CD4-positive, alpha-beta T cell treated with Interleukin-1 beta for 1 hour (primary cell): Measurements from ENCODE around the gene ESPN.
"Not testable (repeated sequence)": the region's sequence is repeated elsewhere in the genome, so short reads cannot be mapped to it uniquely, and the experiment has no call there.

ENCODE experiments used
- DNase-seq, 2 donors: peaks; one replicate each; pipeline ENCODE4 v3.0.0-alpha.2; 2020 to 2022

The ESPN gene

GRCh38 chr1:6428453-6428852, 3.9 kb downstream of the ESPN start:
- DNase-seq = not testable (repeated sequence)

DNA sequence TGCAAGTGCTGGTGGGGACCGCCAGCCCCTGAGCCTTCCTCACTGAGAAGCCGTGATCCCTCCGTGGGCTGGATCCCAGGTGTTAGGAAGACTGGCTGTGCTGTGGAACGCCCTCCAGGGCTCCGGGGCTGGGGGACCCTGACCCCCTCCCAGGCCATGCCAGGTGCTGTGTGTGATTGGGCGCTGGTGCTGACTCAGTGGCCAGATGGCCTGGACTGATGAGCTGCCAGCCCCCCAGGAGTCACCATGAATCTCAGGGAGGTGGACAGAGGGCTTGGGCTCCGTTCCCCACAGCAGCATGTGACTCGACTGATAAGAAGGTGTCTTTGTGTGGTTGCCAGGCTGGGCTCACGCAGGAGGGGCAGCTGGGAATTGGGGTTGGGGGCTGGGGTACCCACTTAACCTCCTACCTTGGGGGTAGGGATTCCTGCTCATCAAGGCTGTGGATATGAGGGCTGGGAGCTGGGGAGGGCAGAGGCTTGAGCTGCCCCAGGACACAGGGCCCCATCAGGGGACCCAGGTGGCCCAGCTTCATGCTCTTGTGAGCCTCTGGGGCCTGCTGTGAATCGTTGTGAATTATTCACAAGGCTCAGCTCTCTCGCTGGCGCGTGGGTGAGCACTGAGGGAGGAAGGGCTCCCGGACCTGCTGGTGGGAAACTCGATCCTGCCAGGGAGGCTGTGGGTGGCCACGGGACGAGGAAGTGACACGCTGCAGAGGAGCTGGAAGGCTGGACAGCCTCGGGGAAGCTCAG, 5.3 kb downstream of the ESPN start:
- not testable (repeated sequence) for DNase-seq

GRCh38 chr1:6431645-6432579, 7.3 kb downstream of the ESPN start:
- DNase-seq = not testable (repeated sequence)

GRCh38 chr1:6434186-6434585, 9.6 kb downstream of the ESPN start:
- no peak for DNase-seq

- no peak for DNase-seq
Measured at GRCh38 chr1:6435129-6435528, 10.6 kb downstream of the ESPN start.

DNA sequence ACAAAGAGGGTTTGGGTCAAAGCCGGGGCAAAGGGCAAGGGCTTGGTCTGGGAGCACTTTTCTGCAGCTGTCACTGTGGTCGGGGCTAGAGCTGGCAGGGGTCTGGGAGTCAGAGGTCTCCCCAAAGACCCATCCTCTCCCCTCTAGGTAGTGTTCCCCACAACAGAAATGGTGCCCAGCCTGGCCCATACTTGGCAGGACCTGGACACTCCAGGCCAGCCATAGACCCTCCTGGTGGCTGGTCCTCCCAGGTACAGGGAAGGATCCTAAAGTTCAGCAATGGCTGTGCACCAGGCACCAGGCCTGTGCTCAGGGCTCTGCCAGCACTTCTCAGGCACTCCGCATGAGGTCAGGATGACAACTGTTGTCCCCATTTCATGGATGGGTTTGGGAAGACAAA, 11.0 kb downstream of the ESPN start:
- DNase-seq = no peak

- not testable (repeated sequence) for DNase-seq
Measured at GRCh38 chr1:6436277-6436676, 11.7 kb downstream of the ESPN start.

GRCh38 chr1:6437012-6437700, 12.6 kb downstream of the ESPN start:
- not testable (repeated sequence) for DNase-seq

- DNase-seq = peak; percentile 70 to 78
Measured at GRCh38 chr1:6438047-6438525, 13.5 kb downstream of the ESPN start.

DNA sequence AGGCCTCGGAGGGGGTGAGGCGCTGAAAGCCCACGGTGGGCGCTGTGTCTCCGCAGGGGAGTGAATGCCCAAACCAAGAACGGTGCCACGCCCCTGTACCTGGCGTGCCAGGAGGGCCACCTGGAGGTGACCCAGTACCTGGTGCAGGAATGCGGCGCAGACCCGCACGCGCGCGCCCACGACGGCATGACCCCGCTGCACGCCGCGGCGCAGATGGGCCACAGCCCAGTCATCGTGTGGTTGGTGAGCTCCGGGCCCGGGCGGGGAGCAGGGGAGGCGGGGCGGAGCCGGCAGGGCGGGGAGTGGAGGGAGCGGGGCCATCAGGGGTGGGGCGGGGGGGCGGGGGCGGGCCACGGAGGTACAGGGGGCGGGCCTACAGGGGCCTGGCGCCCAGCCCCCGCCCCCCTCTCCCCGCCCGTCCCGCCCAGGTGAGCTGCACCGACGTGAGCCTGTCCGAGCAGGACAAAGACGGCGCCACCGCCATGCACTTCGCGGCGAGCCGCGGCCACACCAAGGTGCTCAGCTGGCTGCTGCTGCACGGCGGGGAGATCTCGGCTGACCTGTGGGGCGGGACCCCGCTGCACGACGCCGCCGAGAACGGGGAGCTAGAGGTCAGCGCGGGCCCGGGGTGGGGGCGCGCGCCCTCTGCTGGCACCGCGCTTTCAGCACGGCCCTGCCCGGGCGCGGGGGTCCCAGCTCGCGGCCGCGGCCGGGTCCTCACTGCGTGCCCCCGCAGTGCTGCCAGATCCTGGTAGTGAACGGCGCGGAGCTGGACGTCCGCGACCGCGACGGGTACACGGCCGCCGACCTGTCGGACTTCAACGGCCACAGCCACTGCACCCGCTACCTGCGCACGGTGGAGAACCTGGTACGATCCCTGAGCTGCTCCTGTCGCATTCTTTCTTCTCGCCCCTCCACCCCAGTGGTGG, 15.9 kb downstream of the ESPN start:
- peak; percentile 78 to 81 for DNase-seq

DNA sequence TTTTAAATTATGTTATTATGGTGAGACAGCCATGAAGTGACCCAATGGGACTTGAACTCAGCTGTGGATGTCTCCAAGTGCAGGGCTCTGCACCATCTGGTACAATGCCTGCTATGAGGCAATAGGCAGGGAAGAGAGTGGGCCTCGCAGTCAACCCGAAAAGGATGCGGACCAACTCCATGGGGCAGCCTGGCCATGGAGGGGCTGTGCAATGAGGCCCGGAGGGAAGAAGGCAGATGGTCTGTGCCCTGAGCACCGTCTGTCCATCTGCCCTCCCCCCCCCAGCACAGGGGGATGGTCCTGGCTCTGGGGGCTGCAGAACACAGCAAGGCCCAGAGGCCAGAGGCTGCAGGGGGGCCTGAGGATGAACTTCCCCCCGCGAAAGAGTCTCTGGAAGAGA, 17.0 kb downstream of the ESPN start:
- no peak for DNase-seq

GRCh38 chr1:6443339-6444115, 19.0 kb downstream of the ESPN start:
- DNase-seq = no peak

- DNase-seq = no peak
Measured at GRCh38 chr1:6444377-6444776, 19.8 kb downstream of the ESPN start.

DNA sequence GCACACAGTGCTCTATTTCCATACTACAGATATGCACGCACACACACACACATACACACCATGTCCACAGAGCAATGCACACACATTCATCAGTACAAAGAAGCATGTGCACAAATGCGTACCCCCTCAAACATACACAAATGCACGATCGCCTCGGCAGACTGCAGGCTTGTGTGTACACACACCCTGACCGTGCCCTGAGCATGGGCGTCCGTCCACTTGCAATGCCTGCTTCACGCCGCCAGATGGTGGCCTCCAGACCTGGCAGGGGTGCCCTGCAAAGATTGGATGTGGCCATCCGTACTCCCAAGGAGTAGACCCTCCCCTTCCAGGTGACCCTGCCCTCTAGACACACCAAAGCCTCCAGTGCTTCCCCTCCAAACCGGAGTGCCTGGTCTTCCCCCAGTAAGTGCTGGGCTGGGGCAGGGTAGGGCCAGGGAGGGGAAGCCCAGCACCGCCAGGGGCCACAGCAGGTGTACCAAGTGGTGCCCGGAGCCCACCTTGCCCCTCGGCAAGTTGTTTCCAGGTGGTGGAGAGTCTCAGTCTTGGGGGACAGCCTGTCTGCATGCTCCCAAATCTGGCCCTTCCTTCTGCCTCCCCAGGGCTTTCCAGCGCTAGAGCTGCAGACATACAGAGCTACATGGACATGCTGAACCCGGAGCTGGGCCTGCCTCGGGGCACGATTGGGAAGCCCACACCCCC, 20.6 kb downstream of the ESPN start:
- DNase-seq = peak; percentile 32 to 56

GRCh38 chr1:6445929-6446328, 21.4 kb downstream of the ESPN start:
- DNase-seq = not testable (repeated sequence)

DNA sequence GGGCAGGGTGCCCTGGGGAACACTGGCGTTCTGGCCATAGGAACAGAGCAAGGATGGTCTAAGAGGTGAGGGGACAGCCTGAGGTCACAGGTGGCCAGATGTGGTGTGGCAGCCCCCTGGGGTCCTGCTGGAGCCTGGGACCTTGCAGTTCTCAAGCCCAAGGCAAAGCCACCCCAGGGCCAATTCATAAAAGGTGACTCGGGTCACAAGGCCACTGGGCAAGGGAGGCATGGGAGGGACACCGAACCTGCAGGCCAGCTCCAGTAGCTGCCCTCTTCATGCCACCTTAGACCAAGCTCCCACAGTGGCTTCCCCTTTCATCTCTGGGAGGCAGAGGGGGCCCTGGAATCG, 22.1 kb downstream of the ESPN start:
- DNase-seq = no peak

- DNase-seq = no peak
Measured at GRCh38 chr1:6447016-6447817, 22.6 kb downstream of the ESPN start.

GRCh38 chr1:6447818-6448748, 23.5 kb downstream of the ESPN start:
- peak; percentile 64 to 66 for DNase-seq
